HEK293 (cell line): Measurements from ENCODE around the gene BIK.
A peak's percentile ranks its signal among the peaks of the same experiment; 100 is the strongest.

Experiments used
- EGR2 ChIP-seq: fragments of 450-650 bp; formaldehyde crosslinking; IDR thresholded peaks from 2 replicates; pipeline ENCODE4 v1.5.1; 2016; ENCODE audit warnings: low read depth, missing biosample characterization, missing genetic modification characterization
- GLIS1 ChIP-seq: fragments of 450-650 bp; formaldehyde crosslinking; IDR thresholded peaks from 2 replicates; pipeline ENCODE4 v1.5.1; 2016; ENCODE audit warnings: missing biosample characterization, missing genetic modification characterization
- GLIS2 ChIP-seq: fragments of 450-650 bp; formaldehyde crosslinking; IDR thresholded peaks from 2 replicates; pipeline ENCODE4 v1.5.1; 2016; ENCODE audit warnings: missing biosample characterization, missing genetic modification characterization
- KLF1 ChIP-seq: fragments of 450-650 bp; formaldehyde crosslinking; IDR thresholded peaks from 2 replicates; pipeline ENCODE4 v1.5.1; 2016; ENCODE audit warnings: missing biosample characterization, missing genetic modification characterization
- PATZ1 ChIP-seq: fragments of 450-650 bp; formaldehyde crosslinking; IDR thresholded peaks from 2 replicates; pipeline ENCODE4 v1.5.1; 2016; ENCODE audit warnings: missing biosample characterization, missing genetic modification characterization
- SALL2 ChIP-seq: fragments of 450-650 bp; formaldehyde crosslinking; IDR thresholded peaks from 2 replicates; pipeline ENCODE4 v1.5.0; 2017; ENCODE audit warnings: missing biosample characterization, mild to moderate bottlenecking, missing genetic modification characterization, borderline replicate concordance
- TCF7L2 ChIP-seq: IDR thresholded peaks from 2 replicates; pipeline ENCODE4 v1.6.1; 2011; ENCODE audit warnings: low read depth, mild to moderate bottlenecking, inconsistent platforms, low read length, moderate library complexity, borderline replicate concordance
- ZBTB20 ChIP-seq: fragments of 450-650 bp; formaldehyde crosslinking; IDR thresholded peaks from 2 replicates; pipeline ENCODE4 v1.5.1; 2016; ENCODE audit warnings: missing biosample characterization, missing genetic modification characterization
- ZBTB7A ChIP-seq: fragments of 450-650 bp; formaldehyde crosslinking; IDR thresholded peaks from 2 replicates; pipeline ENCODE4 v1.5.1; 2016; ENCODE audit warnings: low read depth, missing biosample characterization, missing genetic modification characterization
- ZFHX2 ChIP-seq: fragments of 450-650 bp; formaldehyde crosslinking; conservative IDR thresholded peaks from 2 replicates; pipeline ENCODE4 v1.5.1; 2016; ENCODE audit warnings: missing biosample characterization, missing genetic modification characterization
- ZNF19 ChIP-seq: fragments of 450-650 bp; formaldehyde crosslinking; IDR thresholded peaks from 2 replicates; pipeline ENCODE4; 2016; ENCODE audit warnings: missing biosample characterization, missing genetic modification characterization, low read depth
- ZNF202 ChIP-seq: fragments of 450-650 bp; formaldehyde crosslinking; IDR thresholded peaks from 2 replicates; pipeline ENCODE4 v1.5.1; 2016; ENCODE audit warnings: missing biosample characterization, missing genetic modification characterization, borderline replicate concordance
- ZNF211 ChIP-seq: fragments of 450-650 bp; formaldehyde crosslinking; IDR thresholded peaks from 2 replicates; pipeline ENCODE4 v1.5.1; 2016; ENCODE audit warnings: low read depth, missing biosample characterization, missing genetic modification characterization
- ZNF223 ChIP-seq: fragments of 450-650 bp; formaldehyde crosslinking; IDR thresholded peaks from 2 replicates; pipeline ENCODE4 v1.5.1; 2016; ENCODE audit warnings: missing biosample characterization, missing genetic modification characterization
- ZNF24 ChIP-seq: fragments of 450-650 bp; formaldehyde crosslinking; IDR thresholded peaks from 2 replicates; pipeline ENCODE4 v1.5.1; 2016; ENCODE audit warnings: missing biosample characterization, missing genetic modification characterization
- ZNF266 ChIP-seq: fragments of 450-650 bp; formaldehyde crosslinking; IDR thresholded peaks from 2 replicates; pipeline ENCODE4 v1.5.1; 2016; ENCODE audit warnings: missing biosample characterization, missing genetic modification characterization, low read depth
- ZNF280C ChIP-seq: fragments of 450-650 bp; formaldehyde crosslinking; IDR thresholded peaks from 2 replicates; pipeline ENCODE4 v1.5.1; 2016; ENCODE audit warnings: missing biosample characterization, missing genetic modification characterization
- ZNF398 ChIP-seq: fragments of 450-650 bp; formaldehyde crosslinking; IDR thresholded peaks from 2 replicates; pipeline ENCODE4 v1.5.1; 2017; ENCODE audit warnings: missing biosample characterization, missing genetic modification characterization
- ZNF530 ChIP-seq: fragments of 450-650 bp; formaldehyde crosslinking; IDR thresholded peaks from 2 replicates; pipeline ENCODE4 v1.5.1; 2016; ENCODE audit warnings: low read depth, missing biosample characterization, missing genetic modification characterization
- ZNF629 ChIP-seq: fragments of 450-650 bp; formaldehyde crosslinking; IDR thresholded peaks from 2 replicates; pipeline ENCODE4 v1.5.1; 2017; ENCODE audit warnings: missing biosample characterization, missing genetic modification characterization
- ZNF76 ChIP-seq: fragments of 450-650 bp; formaldehyde crosslinking; IDR thresholded peaks from 2 replicates; pipeline ENCODE4; 2016; ENCODE audit warnings: low read depth, missing biosample characterization, missing genetic modification characterization, borderline replicate concordance
- TF ChIP-seq, protein P1 (sequence below): fragments of 450-650 bp; formaldehyde crosslinking; IDR thresholded peaks from 2 replicates; pipeline ENCODE4 v1.5.1; 2016; ENCODE audit warnings: missing biosample characterization, missing genetic modification characterization

BIK gene

DNA sequence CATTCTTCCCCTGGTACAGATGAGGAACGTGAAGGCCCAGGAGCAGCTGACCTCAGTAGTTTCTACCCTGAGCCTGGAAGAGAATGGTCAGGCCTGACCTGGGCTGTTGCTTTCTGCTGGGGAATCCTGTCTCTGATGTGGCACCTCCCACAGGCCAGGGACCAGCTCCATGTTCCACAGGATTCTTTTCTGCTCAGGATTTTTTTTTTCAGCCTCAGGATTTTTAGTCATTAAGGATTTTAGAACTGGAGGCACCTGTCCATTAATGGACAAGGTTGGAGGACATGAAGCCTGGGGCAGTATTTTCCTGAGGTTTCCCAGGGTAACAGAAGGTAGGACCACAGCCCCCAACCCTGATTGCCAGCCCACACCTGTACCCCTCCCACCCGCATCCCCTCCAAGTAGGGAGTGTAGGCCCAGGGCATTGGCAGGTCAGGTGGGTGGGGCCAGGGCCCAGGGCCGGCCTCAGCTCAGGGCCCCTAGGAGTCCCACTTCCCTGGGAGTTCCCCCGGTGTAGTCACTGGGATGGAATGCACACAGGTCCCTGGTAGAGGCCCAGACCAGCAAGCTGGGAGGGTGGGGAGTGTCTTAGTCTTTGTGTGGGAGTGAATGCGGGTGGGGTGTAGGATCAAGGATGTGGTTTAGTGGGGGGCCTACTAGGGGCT, 16.1 kb downstream of the BIK start (continued):
- TF ChIP-seq ZNF280C (tag by site-specific recombination): no peak
- TF ChIP-seq GLIS2: peak; percentile 53
- TF ChIP-seq ZBTB7A (tag by site-specific recombination): no peak
- no peak for TF ChIP-seq ZNF629 (tag by site-specific recombination)
- TF ChIP-seq EGR2 (tag by site-specific recombination): peak; percentile 76
- TF ChIP-seq ZBTB20: peak; percentile 49; the same call in 1 of the 2 replicates
- TF ChIP-seq, protein P1, sequence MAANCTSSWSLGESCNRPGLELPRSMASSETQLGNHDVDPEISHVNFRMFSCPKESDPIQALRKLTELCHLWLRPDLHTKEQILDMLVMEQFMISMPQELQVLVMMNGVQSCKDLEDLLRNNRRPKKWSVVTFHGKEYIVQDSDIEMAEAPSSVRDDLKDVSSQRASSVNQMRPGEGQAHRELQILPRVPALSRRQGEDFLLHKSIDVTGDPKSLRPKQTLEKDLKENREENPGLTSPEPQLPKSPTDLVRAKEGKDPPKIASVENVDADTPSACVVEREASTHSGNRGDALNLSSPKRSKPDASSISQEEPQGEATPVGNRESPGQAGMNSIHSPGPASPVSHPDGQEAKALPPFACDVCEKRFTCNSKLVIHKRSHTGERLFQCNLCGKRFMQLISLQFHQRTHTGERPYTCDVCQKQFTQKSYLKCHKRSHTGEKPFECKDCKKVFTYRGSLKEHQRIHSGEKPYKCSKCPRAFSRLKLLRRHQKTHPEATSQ (tag by site-specific recombination): no peak
- TF ChIP-seq ZNF24 (tag by site-specific recombination): no peak
- TF ChIP-seq ZNF211: no peak
- peak; percentile 91 for TF ChIP-seq GLIS1 (tag by site-specific recombination)
- no peak for TF ChIP-seq ZNF202 (tag by site-specific recombination)
- TF ChIP-seq TCF7L2: no peak
- TF ChIP-seq ZNF76 (tag by site-specific recombination): no peak
- TF ChIP-seq ZNF530: no peak
- TF ChIP-seq PATZ1 (tag by site-specific recombination): peak; percentile 73
- no peak for TF ChIP-seq ZNF223 (tag by site-specific recombination)
- TF ChIP-seq ZFHX2 (tag by site-specific recombination): peak; percentile 84
- no peak for TF ChIP-seq ZNF19 (tag by site-specific recombination)
- TF ChIP-seq KLF1 (tag by site-specific recombination): peak; percentile 84
- peak; percentile 72; the same call in 1 of the 2 replicates for TF ChIP-seq ZNF266 (tag by site-specific recombination)
- peak; percentile 13; the same call in 1 of the 2 replicates for TF ChIP-seq ZNF398 (tag by site-specific recombination)
- TF ChIP-seq SALL2: no peak
